GM19463 (cell line): Measurements from ENCODE around the gene SUSD4.

Experiments used
- ATAC-seq: cut with Tn5 transposase; IDR thresholded peaks from one replicate; pipeline ENCODE4 v1.9.1; 2021; ENCODE audit warnings: mild to moderate bottlenecking, moderate library complexity; ENCODE audit not compliant: unreplicated experiment

SUSD4 gene

GRCh38 chr1:223331301-223331700 lies 32.7 kb downstream of the SUSD4 start:
- ATAC-seq, result no peak

- ATAC-seq, result no peak
These were observed 33.5 kb downstream of the SUSD4 start for GRCh38 chr1:223330466-223330865.

GRCh38 chr1:223329664-223330415 lies 34.1 kb downstream of the SUSD4 start:
- ATAC-seq, result no peak

GRCh38 chr1:223329252-223329651 lies 34.7 kb downstream of the SUSD4 start:
- no peak for ATAC-seq

GRCh38 chr1:223328566-223328965 lies 35.4 kb downstream of the SUSD4 start:
- no peak for ATAC-seq

GRCh38 chr1:223326776-223327175 lies 37.2 kb downstream of the SUSD4 start:
- ATAC-seq, result no peak

GRCh38 chr1:223323491-223324484 lies 40.2 kb downstream of the SUSD4 start:
- ATAC-seq, result no peak

GRCh38 chr1:223322868-223323267 lies 41.1 kb downstream of the SUSD4 start:
- ATAC-seq, result no peak

- ATAC-seq, result no peak
These were observed 43.0 kb downstream of the SUSD4 start for GRCh38 chr1:223320959-223321358.

GRCh38 chr1:223319905-223320580 lies 43.9 kb downstream of the SUSD4 start:
- ATAC-seq, result no peak

GRCh38 chr1:223319398-223319797 lies 44.6 kb downstream of the SUSD4 start:
- ATAC-seq, result no peak

- ATAC-seq, result no peak
These were observed 47.9 kb downstream of the SUSD4 start for GRCh38 chr1:223316082-223316481.

GRCh38 chr1:223315665-223316064 lies 48.3 kb downstream of the SUSD4 start:
- no peak for ATAC-seq

GRCh38 chr1:223313415-223313754 lies 50.6 kb downstream of the SUSD4 start:
- ATAC-seq, result no peak

GRCh38 chr1:223312705-223313414 lies 51.1 kb downstream of the SUSD4 start:
- ATAC-seq, result no peak

- ATAC-seq, result no peak
These were observed 51.7 kb downstream of the SUSD4 start for GRCh38 chr1:223312273-223312672.

- no peak for ATAC-seq
These were observed 52.1 kb downstream of the SUSD4 start for GRCh38 chr1:223311826-223312225.

- ATAC-seq, result no peak
These were observed 55.8 kb downstream of the SUSD4 start for GRCh38 chr1:223308136-223308535.

- no peak for ATAC-seq
These were observed 56.4 kb downstream of the SUSD4 start for GRCh38 chr1:223307544-223307943.

- no peak for ATAC-seq
These were observed 59.0 kb downstream of the SUSD4 start for GRCh38 chr1:223304931-223305330.

- ATAC-seq, result no peak
These were observed 62.6 kb downstream of the SUSD4 start for GRCh38 chr1:223301371-223301770.
